ENCODE results near the gene MAP4K3. TPM values are rescaled to one million over a fixed set of nuclear protein-coding genes. Genes with fewer than 3 reads are reported as not detected.

MAP4K3 gene
- total RNA-seq, 1 donor from 2014 or later, result 63.6 TPM

- H3K27me3 Mint-ChIP-seq, result no peaks in the 10 kb centered on the region
- H3K4me3 Mint-ChIP-seq (ENCODE audit: low read depth), result no peak overlapping the region
- no peaks in the 10 kb centered on the region for H3K9me3 Mint-ChIP-seq (ENCODE audit: low read depth)
- H3K36me3 Mint-ChIP-seq (ENCODE audit: insufficient read depth), result no peaks in the 10 kb centered on the region
- DNase-seq (ENCODE audit: low spot score, unreplicated experiment), result no peak
- no peak for TF ChIP-seq CTCF (IDR thresholded peaks at IDR 0.05; ENCODE audit: unreplicated experiment)
- no peaks in the 10 kb centered on the region for H3K4me1 Mint-ChIP-seq (ENCODE audit: low read depth)
- H3K27ac Mint-ChIP-seq, result no peak overlapping the region
Measured at GRCh38 chr2:39220136-39220535, 216.9 kb downstream of the MAP4K3 start.

DNA sequence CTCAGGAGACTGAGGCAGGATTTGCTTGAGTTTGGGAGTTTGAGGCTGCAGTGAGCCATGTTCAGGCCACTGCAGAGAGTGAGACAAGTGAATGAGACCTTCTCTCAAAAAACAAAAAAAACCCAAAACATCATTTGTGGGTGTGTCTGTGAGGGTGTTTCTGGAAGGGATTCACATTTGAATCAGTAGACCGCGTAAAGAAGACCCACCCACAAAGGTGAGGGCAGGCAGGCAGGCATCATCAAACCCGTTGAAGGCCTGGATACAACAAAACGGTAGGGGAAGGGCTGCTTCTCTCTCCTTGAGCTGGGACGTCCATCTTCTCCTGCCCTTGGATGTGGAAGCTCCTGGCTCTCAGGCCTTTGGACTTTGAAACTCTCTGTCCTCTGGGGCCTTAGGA is 218.7 kb downstream of the MAP4K3 start:
- H3K4me3 Mint-ChIP-seq (ENCODE audit: low read depth), result no peak overlapping the region
- no peaks in the 10 kb centered on the region for H3K9me3 Mint-ChIP-seq (ENCODE audit: low read depth)
- TF ChIP-seq CTCF (IDR thresholded peaks at IDR 0.05; ENCODE audit: unreplicated experiment), result no peak
- no peaks in the 10 kb centered on the region for H3K36me3 Mint-ChIP-seq (ENCODE audit: insufficient read depth)
- H3K4me1 Mint-ChIP-seq (ENCODE audit: low read depth), result no peaks in the 10 kb centered on the region
- no peaks in the 10 kb centered on the region for H3K27me3 Mint-ChIP-seq
- no peak overlapping the region for H3K27ac Mint-ChIP-seq
- DNase-seq (ENCODE audit: low spot score, unreplicated experiment), result no peak

DNA sequence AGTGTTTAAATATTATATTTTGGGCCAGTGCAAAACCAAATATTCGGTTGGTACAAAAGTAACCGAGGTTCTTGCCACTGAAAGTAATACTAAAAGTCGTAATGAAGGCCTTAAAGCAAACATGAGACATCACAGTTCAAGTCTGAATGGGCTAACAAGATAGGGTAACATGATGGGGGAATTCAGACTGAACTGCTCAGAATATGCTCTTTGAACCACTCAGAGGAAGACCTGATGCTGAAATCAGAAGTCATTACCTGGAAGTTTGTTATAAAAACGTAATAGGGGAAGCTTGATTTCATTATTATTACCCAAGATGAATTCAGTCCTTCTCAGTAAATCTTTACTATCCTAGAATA is 219.9 kb downstream of the MAP4K3 start:
- TF ChIP-seq CTCF (IDR thresholded peaks at IDR 0.05; ENCODE audit: unreplicated experiment), result no peak
- H3K4me1 Mint-ChIP-seq (ENCODE audit: low read depth), result no peaks in the 10 kb centered on the region
- no peaks in the 10 kb centered on the region for H3K27me3 Mint-ChIP-seq
- no peak overlapping the region for H3K4me3 Mint-ChIP-seq (ENCODE audit: low read depth)
- no peak overlapping the region for H3K27ac Mint-ChIP-seq
- H3K36me3 Mint-ChIP-seq (ENCODE audit: insufficient read depth), result no peaks in the 10 kb centered on the region
- DNase-seq (ENCODE audit: low spot score, unreplicated experiment), result no peak
- H3K9me3 Mint-ChIP-seq (ENCODE audit: low read depth), result no peaks in the 10 kb centered on the region

DNA sequence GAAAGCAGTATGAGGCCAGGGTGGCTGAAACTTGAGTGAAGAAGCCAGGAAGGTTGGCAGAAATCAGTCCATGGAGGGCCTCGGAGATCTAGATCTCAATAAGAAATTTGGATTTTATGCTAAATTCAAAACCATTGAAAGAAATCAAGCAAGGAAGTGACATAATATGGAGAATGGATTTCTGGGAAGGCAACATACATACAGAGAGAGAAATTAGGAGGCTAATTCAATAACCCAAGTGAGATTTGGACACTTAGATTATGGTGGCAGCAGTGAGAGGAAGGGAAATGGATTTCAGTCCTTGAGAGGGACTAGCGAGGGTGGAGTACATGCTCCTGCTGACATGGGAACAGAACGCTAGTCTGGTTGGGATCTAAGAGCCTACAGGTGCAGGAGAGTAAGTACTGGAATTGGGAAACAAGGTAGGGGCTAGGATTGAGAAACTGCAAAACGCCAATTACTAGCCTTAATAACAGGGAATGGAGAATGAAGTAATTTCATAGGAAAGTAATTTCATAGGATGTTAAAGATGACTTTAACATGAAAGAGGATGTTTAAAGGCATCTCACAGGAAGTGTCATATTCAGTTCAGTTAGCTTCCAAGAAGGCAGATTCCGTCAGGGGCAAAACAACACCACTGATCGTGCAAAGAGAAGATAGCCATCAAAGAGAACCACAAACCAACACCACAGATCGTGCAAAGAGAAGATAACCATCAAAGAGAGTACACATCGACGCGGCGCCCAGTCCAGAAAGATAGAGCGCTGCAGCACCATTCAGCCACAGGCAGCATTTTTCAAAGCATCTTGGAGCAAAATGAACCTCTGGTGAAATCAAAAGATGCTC is 220.5 kb downstream of the MAP4K3 start:
- Mint-ChIP-seq H3K4me3 (ENCODE audit: low read depth) (no peak overlapping the region), H3K4me1 (ENCODE audit: low read depth) (no peaks in the 10 kb centered on the region), H3K9me3 (ENCODE audit: low read depth) (no peaks in the 10 kb centered on the region), H3K27me3 (no peaks in the 10 kb centered on the region), H3K27ac (no peak overlapping the region), H3K36me3 (ENCODE audit: insufficient read depth) (no peaks in the 10 kb centered on the region)
- no peak for DNase-seq (ENCODE audit: low spot score, unreplicated experiment)
- TF ChIP-seq CTCF (IDR thresholded peaks at IDR 0.05; ENCODE audit: unreplicated experiment), result no peak

DNA sequence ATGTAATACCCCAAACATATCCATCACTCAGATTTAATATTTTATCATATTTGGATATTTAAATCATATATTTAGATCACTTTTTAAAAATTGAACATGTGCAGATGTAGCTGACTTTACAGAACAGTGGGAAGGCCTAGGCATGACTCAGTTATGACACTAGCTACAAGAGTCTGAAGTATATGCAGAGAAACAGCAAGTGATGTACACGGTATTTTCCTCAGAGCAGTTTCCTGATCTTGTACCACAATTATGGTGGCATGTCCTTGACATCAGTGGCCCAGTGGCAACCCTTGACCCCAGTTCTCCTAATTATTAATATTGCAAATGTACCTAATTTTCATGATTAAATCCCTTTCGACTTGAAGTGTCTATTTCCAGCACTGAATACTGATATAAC is 221.5 kb downstream of the MAP4K3 start:
- Mint-ChIP-seq H3K27ac (no peak overlapping the region), H3K4me1 (ENCODE audit: low read depth) (no peaks in the 10 kb centered on the region), H3K9me3 (ENCODE audit: low read depth) (no peaks in the 10 kb centered on the region), H3K27me3 (no peaks in the 10 kb centered on the region), H3K36me3 (ENCODE audit: insufficient read depth) (no peaks in the 10 kb centered on the region), H3K4me3 (ENCODE audit: low read depth) (no peak overlapping the region)
- DNase-seq (ENCODE audit: low spot score, unreplicated experiment), result no peak
- no peak for TF ChIP-seq CTCF (IDR thresholded peaks at IDR 0.05; ENCODE audit: unreplicated experiment)

All from progenitor cell of endocrine pancreas (in vitro differentiated cells).